Left kidney (tissue), 2 donors: ENCODE data around the gene FGA. TPM values are rescaled to one million over a fixed set of nuclear protein-coding genes. Genes with fewer than 3 reads are reported as not detected.
"Not testable (repeated sequence)": the region's sequence is repeated elsewhere in the genome, so short reads cannot be mapped to it uniquely, and the experiment has no call there.

Experiments
- DNase-seq: peaks from one replicate; pipeline ENCODE4 v3.0.0-alpha.2; 2013
- polyA plus RNA-seq: library from polyadenylated mRNA; unstranded; fragments of 120-200 nt; gene quantifications from one replicate; pipeline ENCODE4 v1.2.1, GENCODE V29; 2013; ENCODE audit not compliant: insufficient read length

FGA gene
- polyA plus RNA-seq, 1 donor = 0.12 TPM

- DNase-seq = no peak
Observed at GRCh38 chr4:154606728-154607723, 16.5 kb upstream of the FGA start.

GRCh38 chr4:154604696-154605200, 14.2 kb upstream of the FGA start:
- no peak for DNase-seq

- no peak for DNase-seq
Observed at GRCh38 chr4:154603033-154603943, 12.7 kb upstream of the FGA start.

- DNase-seq = no peak
Observed at GRCh38 chr4:154602404-154603020, 12.0 kb upstream of the FGA start.

GRCh38 chr4:154597798-154598774, 7.5 kb upstream of the FGA start:
- DNase-seq = no peak

GRCh38 chr4:154597281-154597680, 6.7 kb upstream of the FGA start:
- DNase-seq = not testable (repeated sequence)

GRCh38 chr4:154595807-154596206, 5.3 kb upstream of the FGA start:
- DNase-seq = no peak

- DNase-seq = not testable (repeated sequence)
Observed at GRCh38 chr4:154594343-154594742, 3.8 kb upstream of the FGA start.

GRCh38 chr4:154593868-154594267, 3.3 kb upstream of the FGA start:
- DNase-seq = no peak

- no peak for DNase-seq
Observed at GRCh38 chr4:154591890-154592289, 1.3 kb upstream of the FGA start.

GRCh38 chr4:154589296-154590197, 995 bp downstream of the FGA start:
- DNase-seq = no peak

- DNase-seq = no peak
Observed at GRCh38 chr4:154588198-154588597, 2.3 kb downstream of the FGA start.

GRCh38 chr4:154586296-154587033, 4.1 kb downstream of the FGA start:
- DNase-seq = no peak

- no peak for DNase-seq
Observed at GRCh38 chr4:154585369-154586018, 5.0 kb downstream of the FGA start.

- no peak for DNase-seq
Observed at GRCh38 chr4:154584259-154584658, 6.3 kb downstream of the FGA start.

- no peak for DNase-seq
Observed at GRCh38 chr4:154583677-154584076, 6.9 kb downstream of the FGA start.

- no peak for DNase-seq
Observed at GRCh38 chr4:154583230-154583629, 7.3 kb downstream of the FGA start.

- DNase-seq = no peak
Observed at GRCh38 chr4:154582723-154583122, 7.8 kb downstream of the FGA start.
